Measurements from ENCODE around the gene IP6K3.

GRCh38 chr6:33686981-33687975 lies 59.4 kb downstream of the IP6K3 start:
- TF ChIP-seq POLR2A (IDR thresholded peaks at IDR 0.05) = no peak
- no peak for TF ChIP-seq CTCF (IDR thresholded peaks at IDR 0.05)
